ENCODE results near the gene SPON2.

DNA sequence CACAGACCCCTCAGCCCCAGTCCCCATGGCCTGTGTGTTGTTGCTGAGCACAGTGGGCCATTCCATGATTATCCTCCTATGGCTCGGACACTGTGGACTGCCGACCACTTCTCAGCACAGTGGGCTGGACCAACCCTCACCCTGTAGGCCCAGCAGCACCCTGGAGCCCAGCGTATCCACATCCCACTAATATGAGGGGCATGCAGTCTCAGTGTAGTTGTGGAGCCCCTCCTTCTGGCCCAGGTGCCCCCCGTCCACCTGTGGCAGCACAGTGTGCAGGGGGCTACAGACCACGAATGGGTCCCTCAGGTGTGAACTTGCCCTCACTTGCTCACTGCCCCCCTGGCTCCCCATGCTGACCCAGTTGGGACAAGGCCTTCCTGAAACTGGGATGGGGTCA lies 7.9 kb downstream of the SPON2 start:
- TF ChIP-seq TARDBP (IDR thresholded peaks at IDR 0.05) (no peak), SP1 (IDR thresholded peaks at IDR 0.05) (no peak), FOXK2 (IDR thresholded peaks at IDR 0.05) (no peak), CTBP1 (IDR thresholded peaks at IDR 0.05; ENCODE audit: borderline replicate concordance) (no peak), HDGF (IDR thresholded peaks at IDR 0.05; ENCODE audit: borderline replicate concordance) (no peak), SUZ12 (IDR thresholded peaks at IDR 0.05) (no peak), FOXA1 (IDR thresholded peaks at IDR 0.05) (no peak), BHLHE40 (IDR thresholded peaks at IDR 0.05; ENCODE audit: borderline replicate concordance) (no peak), ELF4 (IDR thresholded peaks at IDR 0.05) (no peak), ARNT (IDR thresholded peaks at IDR 0.05) (no peak), LEF1 (IDR thresholded peaks at IDR 0.05; ENCODE audit: borderline replicate concordance) (no peak)

All from HEK293T (cell line).